HUES48 (cell line): ENCODE results near the gene ROCK1.

ENCODE experiments used
- H3K27ac ChIP-seq: one replicate; pipeline ENCODE4 v1.7.0; 2013; ENCODE audit warnings: low read depth, low read length, inconsistent platforms
- H3K27me3 ChIP-seq: 2 replicates; pipeline ENCODE4 v1.6.1; 2013; ENCODE audit warnings: mild to moderate bottlenecking, low read length; ENCODE audit not compliant: control insufficient read depth, insufficient read depth
- H3K36me3 ChIP-seq: 2 replicates; pipeline ENCODE4 v1.6.1; 2013; ENCODE audit warnings: low read length; ENCODE audit not compliant: control insufficient read depth, insufficient read depth
- H3K4me1 ChIP-seq: 2 replicates; pipeline ENCODE4 v1.6.1; 2013; ENCODE audit warnings: mild to moderate bottlenecking, low read length; ENCODE audit not compliant: control insufficient read depth, insufficient read depth
- H3K4me3 ChIP-seq: 2 replicates; pipeline ENCODE4 v1.5.1; 2013; ENCODE audit warnings: mild to moderate bottlenecking, low read depth, low read length
- H3K9ac ChIP-seq: 2 replicates; pipeline ENCODE4 v1.6.1; 2013; ENCODE audit warnings: mild to moderate bottlenecking, low read depth, low read length, moderate library complexity
- H3K9me3 ChIP-seq: 2 replicates; pipeline ENCODE4 v1.6.1; 2013; ENCODE audit warnings: low read length; ENCODE audit not compliant: control insufficient read depth, insufficient read depth

ROCK1 gene

DNA sequence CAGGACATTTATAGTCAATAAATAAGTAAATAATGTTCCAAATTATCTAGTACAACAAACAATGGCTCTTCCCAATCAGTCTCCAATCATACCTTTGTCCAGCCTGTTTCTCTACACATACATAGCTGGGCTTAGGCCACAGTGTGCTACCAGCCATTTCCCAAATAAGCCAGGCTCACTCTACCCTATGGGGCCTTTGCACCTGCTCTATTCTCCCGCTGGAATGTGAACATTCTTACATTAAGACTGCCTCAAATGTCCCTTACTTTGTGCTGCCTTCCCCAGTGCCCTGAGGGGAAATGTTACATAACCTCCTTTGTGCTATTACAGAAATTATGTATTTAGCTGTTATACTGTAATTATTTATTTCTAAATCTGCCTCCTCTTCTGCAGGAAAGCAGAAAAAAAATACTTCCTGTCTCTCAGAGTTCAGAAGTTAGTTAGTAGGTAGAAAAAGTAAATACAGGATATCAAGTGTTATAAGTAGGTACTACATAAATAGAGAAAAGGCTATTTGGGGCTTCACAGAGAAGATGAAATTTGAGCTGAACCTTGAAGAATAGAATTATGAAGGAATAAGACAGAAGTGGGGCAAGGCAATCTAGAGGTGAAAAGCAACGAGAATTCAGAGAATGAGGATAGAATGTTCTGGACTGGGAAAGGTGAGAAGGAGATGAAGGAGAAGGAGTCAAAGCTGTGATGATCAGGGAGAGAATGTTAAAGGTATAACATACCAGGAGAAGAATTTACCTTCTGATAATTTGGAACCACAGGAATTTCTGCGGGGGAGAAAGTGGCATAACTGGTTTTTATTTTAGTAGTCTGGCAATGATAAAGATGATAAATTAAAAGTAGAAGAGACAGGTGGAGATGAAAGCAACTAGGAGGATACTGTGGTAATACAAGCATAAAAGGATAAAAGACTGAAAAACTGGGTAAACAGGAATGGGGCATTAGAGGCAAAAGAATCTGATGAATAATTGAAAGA is 37.0 kb downstream of the ROCK1 start:
- Histone ChIP-seq H3K27me3 (no peaks in the 10 kb centered on the region), H3K27ac (no peak overlapping the region), H3K36me3 (no peaks in the 10 kb centered on the region), H3K9me3 (no peaks in the 10 kb centered on the region), H3K9ac (no peak overlapping the region), H3K4me3 (no peak overlapping the region), H3K4me1 (peaks cover 5% of the 10 kb centered on the region; the same call in 1 of the 2 replicates)

- Histone ChIP-seq H3K4me1 (peaks cover 5% of the 10 kb centered on the region; the same call in 1 of the 2 replicates), H3K4me3 (no peak overlapping the region), H3K27ac (no peak overlapping the region), H3K36me3 (no peaks in the 10 kb centered on the region), H3K27me3 (no peaks in the 10 kb centered on the region), H3K9ac (no peak overlapping the region), H3K9me3 (no peaks in the 10 kb centered on the region)
Measured at GRCh38 chr18:21073180-21073579, 38.4 kb downstream of the ROCK1 start.

DNA sequence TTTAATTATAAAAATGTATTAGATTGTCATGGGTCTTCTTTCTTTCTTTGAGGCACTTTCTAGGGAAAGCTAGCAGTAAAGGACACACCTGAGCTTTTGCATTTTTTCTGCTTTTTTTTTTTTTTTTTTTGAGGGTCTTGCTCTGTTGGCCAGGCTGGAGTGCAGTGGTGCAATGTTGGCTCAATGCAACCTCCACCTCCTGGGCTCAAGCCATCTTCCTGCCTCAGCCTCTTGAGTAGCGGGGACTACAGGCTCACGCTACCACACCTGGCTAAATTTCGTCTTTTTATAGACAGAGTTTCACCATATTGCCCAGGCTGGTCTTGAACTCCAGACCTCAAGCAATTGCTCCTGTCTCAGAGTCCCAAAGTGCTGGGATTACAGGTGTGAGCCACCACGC is 40.5 kb downstream of the ROCK1 start:
- no peak overlapping the region for H3K4me3 ChIP-seq
- no peak overlapping the region for H3K27ac ChIP-seq
- H3K9me3 ChIP-seq, result no peaks in the 10 kb centered on the region
- no peak overlapping the region for H3K9ac ChIP-seq
- no peaks in the 10 kb centered on the region for H3K36me3 ChIP-seq
- H3K27me3 ChIP-seq, result no peaks in the 10 kb centered on the region
- peaks cover 5% of the 10 kb centered on the region; the same call in 1 of the 2 replicates for H3K4me1 ChIP-seq

GRCh38 chr18:21069468-21069867 is 42.1 kb downstream of the ROCK1 start:
- Histone ChIP-seq H3K27me3 (no peaks in the 10 kb centered on the region), H3K9ac (no peak overlapping the region), H3K27ac (no peak overlapping the region), H3K36me3 (no peaks in the 10 kb centered on the region), H3K9me3 (no peaks in the 10 kb centered on the region), H3K4me3 (no peak overlapping the region), H3K4me1 (no peaks in the 10 kb centered on the region)

GRCh38 chr18:21064347-21064746 is 47.3 kb downstream of the ROCK1 start:
- no peak overlapping the region for H3K27ac ChIP-seq
- H3K27me3 ChIP-seq, result no peaks in the 10 kb centered on the region
- no peaks in the 10 kb centered on the region for H3K9me3 ChIP-seq
- no peaks in the 10 kb centered on the region for H3K4me1 ChIP-seq
- H3K4me3 ChIP-seq, result no peak overlapping the region
- no peaks in the 10 kb centered on the region for H3K36me3 ChIP-seq
- H3K9ac ChIP-seq, result no peak overlapping the region

GRCh38 chr18:21063011-21063410 is 48.6 kb downstream of the ROCK1 start:
- Histone ChIP-seq H3K9me3 (no peaks in the 10 kb centered on the region), H3K27ac (no peak overlapping the region), H3K4me1 (no peaks in the 10 kb centered on the region), H3K4me3 (no peak overlapping the region), H3K9ac (no peak overlapping the region), H3K27me3 (no peaks in the 10 kb centered on the region), H3K36me3 (no peaks in the 10 kb centered on the region)

DNA sequence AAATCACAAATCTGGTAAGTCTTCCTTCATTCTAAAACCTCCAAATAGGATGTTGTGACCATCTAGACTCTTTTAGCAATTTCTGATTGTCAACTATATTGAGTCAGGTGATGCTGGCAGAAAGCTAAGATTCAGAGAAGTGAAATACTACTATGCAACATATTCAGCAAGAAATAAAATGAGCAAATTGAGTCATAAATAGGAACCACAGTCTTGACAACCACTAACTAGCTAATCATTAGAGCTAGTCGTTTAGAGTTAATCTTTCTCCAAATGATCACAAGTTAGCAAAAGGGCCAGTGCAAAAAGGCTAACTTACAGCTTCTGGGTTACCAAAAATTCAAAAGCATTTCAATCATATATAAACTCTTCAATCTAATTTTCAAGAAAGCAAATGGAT is 54.5 kb downstream of the ROCK1 start:
- no peak overlapping the region for H3K9ac ChIP-seq
- H3K9me3 ChIP-seq, result no peaks in the 10 kb centered on the region
- no peaks in the 10 kb centered on the region for H3K36me3 ChIP-seq
- no peaks in the 10 kb centered on the region for H3K27me3 ChIP-seq
- no peak overlapping the region for H3K27ac ChIP-seq
- no peak overlapping the region for H3K4me3 ChIP-seq
- no peaks in the 10 kb centered on the region for H3K4me1 ChIP-seq

DNA sequence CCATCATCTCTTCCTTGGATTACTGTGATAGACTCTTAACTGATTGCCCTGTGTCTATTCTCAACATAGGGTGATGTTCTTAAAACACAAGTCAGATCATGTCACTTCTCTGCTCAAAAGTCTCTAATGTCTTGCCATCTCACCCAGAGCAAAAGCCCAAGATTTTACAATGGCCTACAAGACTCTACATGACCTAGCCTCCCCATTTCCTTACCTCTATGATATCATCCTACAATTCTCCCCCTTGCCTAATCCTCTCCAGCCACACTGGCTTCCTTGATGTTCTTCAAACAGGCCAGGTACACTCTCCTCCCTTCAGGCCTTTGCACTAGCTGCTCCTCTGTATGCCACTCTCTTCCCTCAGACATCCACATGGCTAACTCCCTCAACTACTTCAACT is 55.1 kb downstream of the ROCK1 start:
- Histone ChIP-seq H3K27ac (no peak overlapping the region), H3K27me3 (no peaks in the 10 kb centered on the region), H3K4me1 (no peaks in the 10 kb centered on the region), H3K36me3 (no peaks in the 10 kb centered on the region), H3K9ac (no peak overlapping the region), H3K9me3 (no peaks in the 10 kb centered on the region), H3K4me3 (no peak overlapping the region)

DNA sequence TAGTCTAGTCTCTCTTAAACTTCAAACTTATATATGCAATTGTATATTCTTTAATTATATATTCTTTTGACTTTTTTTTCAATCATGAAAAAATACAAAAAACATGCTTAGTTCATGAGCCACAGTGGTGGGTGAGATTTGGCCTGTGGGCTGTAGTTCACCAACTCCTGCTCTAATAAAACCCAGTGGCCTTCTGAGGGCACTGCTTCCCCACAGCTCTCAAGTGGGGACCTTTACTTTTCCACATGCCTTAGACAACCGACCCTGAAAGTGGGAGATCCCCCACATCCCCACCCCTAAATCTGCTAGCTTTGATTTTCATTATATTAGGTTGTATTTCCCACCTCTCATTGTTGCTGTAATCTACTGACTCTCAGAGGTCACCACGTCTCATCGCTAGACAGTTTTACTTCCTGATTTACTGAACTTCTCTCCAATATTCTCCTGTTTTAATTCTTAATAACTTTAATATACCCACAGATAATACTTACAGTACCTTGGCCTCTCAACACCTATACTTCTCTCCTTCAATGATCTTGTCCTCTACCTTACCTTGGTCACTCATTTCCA is 57.3 kb downstream of the ROCK1 start:
- Histone ChIP-seq H3K27me3 (no peaks in the 10 kb centered on the region), H3K27ac (no peak overlapping the region), H3K4me3 (no peak overlapping the region), H3K4me1 (no peaks in the 10 kb centered on the region), H3K9me3 (no peaks in the 10 kb centered on the region), H3K9ac (no peak overlapping the region), H3K36me3 (no peaks in the 10 kb centered on the region)

GRCh38 chr18:21053127-21053526 is 58.5 kb downstream of the ROCK1 start:
- no peak overlapping the region for H3K27ac ChIP-seq
- H3K4me3 ChIP-seq, result no peak overlapping the region
- no peaks in the 10 kb centered on the region for H3K36me3 ChIP-seq
- H3K9me3 ChIP-seq, result no peaks in the 10 kb centered on the region
- H3K4me1 ChIP-seq, result no peaks in the 10 kb centered on the region
- no peaks in the 10 kb centered on the region for H3K27me3 ChIP-seq
- H3K9ac ChIP-seq, result no peak overlapping the region

- Histone ChIP-seq H3K36me3 (0 out of 2 replicates have a peak, but pooled peaks cover 3% of the 10 kb centered on the region), H3K4me1 (no peaks in the 10 kb centered on the region), H3K27ac (no peak overlapping the region), H3K9ac (no peak overlapping the region), H3K4me3 (no peak overlapping the region), H3K27me3 (no peaks in the 10 kb centered on the region), H3K9me3 (no peaks in the 10 kb centered on the region)
Measured at GRCh38 chr18:21052385-21052784, 59.2 kb downstream of the ROCK1 start.
